K562 (cell line): ENCODE measurements around the gene AP3M1. TPM values are rescaled to one million over a fixed set of nuclear protein-coding genes. Genes with fewer than 3 reads are reported as not detected.
A peak's percentile ranks its signal among the peaks of the same experiment; 100 is the strongest.

Experiments
- CBX1 ChIP-seq: sonication (generic); IDR thresholded peaks from 2 replicates; pipeline ENCODE4 v1.6.1; 2016; ENCODE audit warnings: antibody characterized with exemption, low read depth, mild to moderate bottlenecking
- CEBPB ChIP-seq: fragments of 450-650 bp; IDR thresholded peaks from 2 replicates; pipeline ENCODE4 v1.6.1; 2016; ENCODE audit warnings: missing genetic modification characterization, missing compliant biosample characterization
- CREM ChIP-seq: IDR thresholded peaks from 2 replicates; pipeline ENCODE4 v1.6.1; 2014; ENCODE audit warnings: antibody characterized with exemption, low read depth
- CSDE1 ChIP-seq, 2 experiments: fragments of 450-650 bp; IDR thresholded peaks; 2 replicates each; pipeline ENCODE4 v1.6.1; 2016; ENCODE audit warnings: mild to moderate bottlenecking in 1 of 2
- FOXM1 ChIP-seq, 2 experiments: fragments of 450-650 bp in 1 of 2; sonication (generic) in 1 of 2; formaldehyde crosslinking in 1 of 2; IDR thresholded peaks; 2 replicates each; pipeline versions ENCODE4 v1.6.1 to v1.9.0; 2017 to 2022; ENCODE audit warnings: low read depth in 2 of 2, mild to moderate bottlenecking in 2 of 2, missing genetic modification reagents in 1 of 2, moderate library complexity in 1 of 2
- JUND ChIP-seq, 2 experiments: IDR thresholded peaks; 2 replicates in 1 of 2; 3 replicates in 1 of 2; pipeline ENCODE4 v1.6.1; 2011; ENCODE audit warnings: borderline replicate concordance in 2 of 2, low read depth in 2 of 2, low read length in 2 of 2, improper control_type of control experiment in 1 of 2, missing biosample characterization in 1 of 2, missing genetic modification characterization in 1 of 2, missing genetic modification reagents in 1 of 2
- MTA2 ChIP-seq: fragments of 450-650 bp; IDR thresholded peaks from 2 replicates; pipeline ENCODE4 v1.6.1; 2016; ENCODE audit warnings: low read depth
- NFRKB ChIP-seq: fragments of 450-650 bp; IDR thresholded peaks from 2 replicates; pipeline ENCODE4 v1.6.1; 2016; ENCODE audit warnings: low read depth
- NRF1 ChIP-seq, 2 experiments: fragments of 450-650 bp; IDR thresholded peaks in 1 of 2; conservative IDR thresholded peaks in 1 of 2; 2 replicates each; pipeline ENCODE4 v1.6.1; 2014; ENCODE audit warnings: mild to moderate bottlenecking in 2 of 2
- RBFOX2 ChIP-seq: fragments of 200-400 bp; formaldehyde crosslinking; IDR thresholded peaks from 2 replicates; pipeline ENCODE4 v1.6.1; 2017; ENCODE audit warnings: low read depth, mild to moderate bottlenecking, low read length, moderate library complexity
- TRIM28 ChIP-seq: fragments of 450-650 bp; IDR thresholded peaks from 2 replicates; pipeline ENCODE4 v1.6.1; 2017
- ZNF232 ChIP-seq: sonication (generic); formaldehyde crosslinking; IDR thresholded peaks from 2 replicates; pipeline ENCODE4 v1.8.0; 2022; ENCODE audit warnings: mild to moderate bottlenecking, missing genetic modification reagents
- ZNF24 ChIP-seq: fragments of 450-650 bp; IDR thresholded peaks from 2 replicates; pipeline ENCODE4 v1.6.1; 2016
- ZNF274 ChIP-seq: IDR thresholded peaks from 2 replicates; pipeline ENCODE4 v1.6.1; 2011; ENCODE audit warnings: low read depth, mild to moderate bottlenecking, low read length, moderate library complexity, borderline replicate concordance
- ZNF584 ChIP-seq: fragments of 200-800 bp; sonication (Bioruptor generic); IDR thresholded peaks from 2 replicates; pipeline ENCODE4 v1.6.1; 2016; ENCODE audit warnings: low read depth, mild to moderate bottlenecking, missing genetic modification characterization, missing compliant biosample characterization
- ZNF780A ChIP-seq: fragments of 250-450 bp; sonication (Bioruptor Pico); IDR thresholded peaks from 2 replicates; pipeline ENCODE4 v1.5.0; 2021; ENCODE audit warnings: mild to moderate bottlenecking
- polyA plus RNA-seq, 8 experiments: library from polyadenylated mRNA; depleted of rRNA in 4 of 8; stranded (reverse) in 5 of 8; unstranded in 3 of 8; fragments of >200 nt; fragmentation: Nextera tagmentation in 2 of 8; fragmentation: Illumina TruSeq in 1 of 8; extraction: Ambion mirVana in 2 of 8; extraction: Trizol in 1 of 8; gene quantifications; 2 replicates each; pipeline versions ENCODE4 v1.2.1 to v1.2.3, GENCODE V29; 2011 to 2014; ENCODE audit warnings: inconsistent platforms in 1 of 8, missing spikeins in 1 of 8
- total RNA-seq, 7 experiments: library from RNA; depleted of rRNA in 6 of 7; stranded (reverse); fragments of >200 nt in 6 of 7; fragmentation: Illumina TruSeq in 2 of 7; extraction: Trizol in 2 of 7; gene quantifications; 2 replicates each; pipeline versions ENCODE4 v1.2.1 to v1.2.3, GENCODE V29; 2011 to 2021; ENCODE audit warnings: low replicate concordance in 1 of 7
- TF ChIP-seq, protein P1 (sequence below), 2 experiments: fragments of 450-650 bp; IDR thresholded peaks; 2 replicates each; pipeline ENCODE4 v1.6.1; 2016
- TF ChIP-seq, protein P2 (sequence below): fragments of 450-650 bp; conservative IDR thresholded peaks from 2 replicates; pipeline ENCODE4 v1.6.1; 2016; ENCODE audit warnings: missing genetic modification characterization, low read depth, mild to moderate bottlenecking, control low read depth, missing compliant biosample characterization
- TF ChIP-seq, protein P3 (sequence below): sonication (generic); formaldehyde crosslinking; IDR thresholded peaks from 2 replicates; pipeline ENCODE4 v1.8.0; 2022; ENCODE audit warnings: mild to moderate bottlenecking, missing genetic modification reagents
- TF ChIP-seq, protein P4 (sequence below): fragments of 450-650 bp; formaldehyde crosslinking; IDR thresholded peaks from 2 replicates; pipeline ENCODE4 v1.4.0; 2022; ENCODE audit warnings: missing genetic modification characterization
- TF ChIP-seq, protein P5 (sequence below): sonication (generic); IDR thresholded peaks from 2 replicates; pipeline ENCODE4 v1.6.1; 2016

AP3M1 gene
- total and polyA plus RNA-seq, 9 of the 15 experiments (the other 6 are each of a cell fraction or from before 2014, with no cell fraction given): 44.3 to 135 (median 67.6) TPM

DNA sequence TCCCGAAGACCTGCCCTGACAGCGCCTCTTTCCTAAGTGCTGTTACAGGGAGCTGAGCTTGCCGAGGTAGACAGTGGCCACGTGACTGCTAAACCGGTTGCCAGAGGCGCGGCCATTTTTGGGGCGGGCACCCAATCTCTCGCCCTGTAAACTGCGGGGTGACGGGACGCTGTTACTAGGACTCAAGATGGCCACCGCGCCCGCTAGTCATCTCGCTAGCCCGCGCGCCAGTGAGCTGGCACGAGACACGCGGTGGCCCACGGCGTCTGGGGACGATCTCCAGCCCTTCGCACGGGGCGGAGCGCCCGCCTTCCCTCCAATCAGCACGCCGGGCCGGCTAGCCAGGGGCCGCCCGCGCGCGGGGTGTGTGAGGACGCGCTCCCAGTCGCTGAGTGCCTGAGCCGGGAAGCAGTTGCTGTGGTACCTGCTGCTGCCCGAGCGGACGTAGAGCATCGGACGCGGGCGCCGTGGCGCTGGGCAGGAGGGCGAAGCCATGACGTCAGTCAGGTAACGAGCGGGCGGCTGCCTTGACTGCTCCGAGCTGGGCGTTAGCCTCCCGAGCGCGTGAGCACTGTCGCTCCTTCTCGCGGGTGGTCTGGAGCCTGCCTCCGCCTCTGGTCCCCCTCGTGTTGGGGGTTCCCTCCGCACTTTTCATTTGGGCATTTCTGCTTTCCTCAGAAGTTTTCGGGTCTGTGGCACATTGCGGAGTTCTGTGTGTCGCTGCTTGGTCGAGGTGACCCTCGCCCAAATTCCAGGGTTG lies 25.9 kb upstream of the AP3M1 start (continued):
- no peak; the same call in 1 of the 2 replicates for TF ChIP-seq FOXM1 (IDR thresholded peaks at IDR 0.05; ENCODE audit: low read depth)
- peak; percentile 97 for TF ChIP-seq FOXM1 (CRISPR knock-in tag; IDR thresholded peaks at IDR 0.05; ENCODE audit: low read depth)
- peak; percentile 99 for TF ChIP-seq RBFOX2
- TF ChIP-seq ZNF780A: peak; percentile 30; the same call in 1 of the 2 replicates
- TF ChIP-seq ZNF24: no peak
- TF ChIP-seq NRF1 (conservative IDR thresholded peaks at IDR 0.05 in 1 of 2, IDR thresholded peaks at IDR 0.05 in 1 of 2): peak; percentile 62 to 71
- TF ChIP-seq, protein P1, sequence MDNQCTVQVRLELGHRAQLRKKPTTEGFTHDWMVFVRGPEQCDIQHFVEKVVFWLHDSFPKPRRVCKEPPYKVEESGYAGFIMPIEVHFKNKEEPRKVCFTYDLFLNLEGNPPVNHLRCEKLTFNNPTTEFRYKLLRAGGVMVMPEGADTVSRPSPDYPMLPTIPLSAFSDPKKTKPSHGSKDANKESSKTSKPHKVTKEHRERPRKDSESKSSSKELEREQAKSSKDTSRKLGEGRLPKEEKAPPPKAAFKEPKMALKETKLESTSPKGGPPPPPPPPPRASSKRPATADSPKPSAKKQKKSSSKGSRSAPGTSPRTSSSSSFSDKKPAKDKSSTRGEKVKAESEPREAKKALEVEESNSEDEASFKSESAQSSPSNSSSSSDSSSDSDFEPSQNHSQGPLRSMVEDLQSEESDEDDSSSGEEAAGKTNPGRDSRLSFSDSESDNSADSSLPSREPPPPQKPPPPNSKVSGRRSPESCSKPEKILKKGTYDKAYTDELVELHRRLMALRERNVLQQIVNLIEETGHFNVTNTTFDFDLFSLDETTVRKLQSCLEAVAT (IDR thresholded peaks at IDR 0.05): peak in 1 of 2 experiments; percentile 8; a peak in 1 of 4 replicates
- no peak for TF ChIP-seq MTA2
- peak; percentile 44; the same call in 1 of the 2 replicates for TF ChIP-seq JUND (IDR thresholded peaks at IDR 0.05; ENCODE audit: borderline replicate concordance, low read depth, low read length)
- TF ChIP-seq JUND (tag; IDR thresholded peaks at IDR 0.05; ENCODE audit: borderline replicate concordance, low read depth, low read length): peak; percentile 36; the same call in 2 of the 3 replicates
- peak; percentile 90; the same call in 1 of the 2 replicates for TF ChIP-seq ZNF584 (CRISPR knock-in tag)
- TF ChIP-seq, protein P2, sequence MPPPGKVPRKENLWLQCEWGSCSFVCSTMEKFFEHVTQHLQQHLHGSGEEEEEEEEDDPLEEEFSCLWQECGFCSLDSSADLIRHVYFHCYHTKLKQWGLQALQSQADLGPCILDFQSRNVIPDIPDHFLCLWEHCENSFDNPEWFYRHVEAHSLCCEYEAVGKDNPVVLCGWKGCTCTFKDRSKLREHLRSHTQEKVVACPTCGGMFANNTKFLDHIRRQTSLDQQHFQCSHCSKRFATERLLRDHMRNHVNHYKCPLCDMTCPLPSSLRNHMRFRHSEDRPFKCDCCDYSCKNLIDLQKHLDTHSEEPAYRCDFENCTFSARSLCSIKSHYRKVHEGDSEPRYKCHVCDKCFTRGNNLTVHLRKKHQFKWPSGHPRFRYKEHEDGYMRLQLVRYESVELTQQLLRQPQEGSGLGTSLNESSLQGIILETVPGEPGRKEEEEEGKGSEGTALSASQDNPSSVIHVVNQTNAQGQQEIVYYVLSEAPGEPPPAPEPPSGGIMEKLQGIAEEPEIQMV (tag): peak; percentile 61; the same call in 1 of the 2 replicates
- TF ChIP-seq, protein P3, sequence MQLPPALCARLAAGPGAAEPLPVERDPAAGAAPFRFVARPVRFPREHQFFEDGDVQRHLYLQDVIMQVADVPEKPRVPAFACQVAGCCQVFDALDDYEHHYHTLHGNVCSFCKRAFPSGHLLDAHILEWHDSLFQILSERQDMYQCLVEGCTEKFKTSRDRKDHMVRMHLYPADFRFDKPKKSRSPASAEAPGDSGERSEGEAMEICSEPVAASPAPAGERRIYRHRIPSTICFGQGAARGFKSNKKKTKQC: peak; percentile 91; the same call in 1 of the 2 replicates
- TF ChIP-seq, protein P4, sequence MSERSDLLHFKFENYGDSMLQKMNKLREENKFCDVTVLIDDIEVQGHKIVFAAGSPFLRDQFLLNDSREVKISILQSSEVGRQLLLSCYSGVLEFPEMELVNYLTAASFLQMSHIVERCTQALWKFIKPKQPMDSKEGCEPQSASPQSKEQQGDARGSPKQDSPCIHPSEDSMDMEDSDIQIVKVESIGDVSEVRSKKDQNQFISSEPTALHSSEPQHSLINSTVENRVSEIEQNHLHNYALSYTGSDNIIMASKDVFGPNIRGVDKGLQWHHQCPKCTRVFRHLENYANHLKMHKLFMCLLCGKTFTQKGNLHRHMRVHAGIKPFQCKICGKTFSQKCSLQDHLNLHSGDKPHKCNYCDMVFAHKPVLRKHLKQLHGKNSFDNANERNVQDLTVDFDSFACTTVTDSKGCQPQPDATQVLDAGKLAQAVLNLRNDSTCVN (CRISPR knock-in tag): peak; percentile 58; the same call in 1 of the 2 replicates
- TF ChIP-seq CEBPB: 0 out of 2 replicates have a peak, but pooled peaks have one; percentile 27
- TF ChIP-seq CSDE1 (IDR thresholded peaks at IDR 0.05): peak in 1 of 2 experiments; percentile 22; a peak in 1 of 4 replicates
- TF ChIP-seq ZNF274: no peak
- TF ChIP-seq CBX1: 0 out of 2 replicates have a peak, but pooled peaks have one; percentile 35
- peak; percentile 97; the same call in 1 of the 2 replicates for TF ChIP-seq NFRKB
- TF ChIP-seq ZNF232 (CRISPR knock-in tag): peak; percentile 57; the same call in 1 of the 2 replicates
- TF ChIP-seq TRIM28: no peak
- TF ChIP-seq, protein P5, sequence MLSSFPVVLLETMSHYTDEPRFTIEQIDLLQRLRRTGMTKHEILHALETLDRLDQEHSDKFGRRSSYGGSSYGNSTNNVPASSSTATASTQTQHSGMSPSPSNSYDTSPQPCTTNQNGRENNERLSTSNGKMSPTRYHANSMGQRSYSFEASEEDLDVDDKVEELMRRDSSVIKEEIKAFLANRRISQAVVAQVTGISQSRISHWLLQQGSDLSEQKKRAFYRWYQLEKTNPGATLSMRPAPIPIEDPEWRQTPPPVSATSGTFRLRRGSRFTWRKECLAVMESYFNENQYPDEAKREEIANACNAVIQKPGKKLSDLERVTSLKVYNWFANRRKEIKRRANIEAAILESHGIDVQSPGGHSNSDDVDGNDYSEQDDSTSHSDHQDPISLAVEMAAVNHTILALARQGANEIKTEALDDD: peak; percentile 87; the same call in 1 of the 2 replicates
- peak; percentile 86 for TF ChIP-seq CREM
